ENCODE measurements around the gene TCP11L2.

Gene TCP11L2

DNA sequence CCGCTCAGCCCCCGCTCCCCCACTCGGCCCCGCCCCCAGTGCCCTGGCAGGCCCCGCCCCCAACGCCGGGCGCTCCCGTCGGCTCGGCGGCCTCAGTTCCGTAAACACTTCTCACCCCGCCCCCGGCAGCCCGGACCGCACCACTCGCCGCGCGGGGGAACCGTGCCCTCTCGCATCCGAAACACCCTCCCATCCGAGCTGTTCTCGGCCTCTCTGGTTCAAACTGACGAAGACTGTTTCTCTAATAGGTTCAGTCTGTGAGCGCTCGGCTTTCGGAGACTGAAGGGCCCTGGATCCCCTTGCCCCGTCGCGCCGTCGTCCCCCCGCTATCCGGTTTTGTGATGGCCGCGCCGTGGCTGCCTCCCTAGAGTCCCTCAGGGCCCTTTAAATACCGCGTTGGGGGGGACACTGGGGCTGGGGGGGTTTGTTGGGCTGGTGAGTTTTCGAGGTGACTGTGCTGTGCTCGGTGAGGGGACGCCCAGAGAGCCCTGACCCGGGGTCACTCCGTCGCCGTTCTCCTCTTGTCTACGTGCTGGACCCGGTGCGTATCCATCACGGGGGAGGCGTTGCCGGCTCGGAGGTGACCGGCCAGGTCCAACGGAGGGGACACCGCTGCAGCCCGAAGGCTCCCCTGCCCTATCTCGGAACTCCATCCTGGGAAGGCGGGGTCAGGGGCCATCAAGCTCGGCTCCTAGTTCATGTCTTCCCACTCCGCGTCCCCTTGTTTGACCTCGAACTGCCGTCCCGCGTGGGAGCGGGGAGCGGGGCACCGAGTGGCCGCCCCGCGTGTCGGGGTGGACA, at the start of gene TCP11L2:
Gene TCP11L2, plus strand, starts transcription at position 333 of the 801 bp plus-strand sequence. CDS start 8,343 bp downstream, outside the sequence.
- peak; percentile 85 for DNase-seq

DNA sequence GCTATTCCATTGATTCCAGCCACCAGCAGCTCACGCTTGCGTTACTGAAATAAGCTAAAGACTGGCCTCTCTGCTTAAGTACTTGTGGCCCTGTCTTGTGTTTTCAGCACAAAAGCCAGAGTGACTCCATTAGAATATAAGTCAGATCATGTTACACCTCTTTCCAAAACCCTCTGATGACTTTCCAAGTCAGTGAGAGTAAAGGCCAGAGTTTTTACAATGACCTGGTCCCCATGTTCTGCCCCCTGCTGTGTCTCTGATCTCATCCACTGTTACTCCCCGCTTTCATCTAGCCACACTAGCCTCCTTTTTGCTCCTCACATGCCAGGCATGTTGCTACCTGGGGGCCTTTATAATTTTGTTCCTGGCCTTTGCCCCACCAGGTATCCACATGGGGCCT, 47.8 kb upstream of the TCP11L2 start:
- no peak for DNase-seq

DNA sequence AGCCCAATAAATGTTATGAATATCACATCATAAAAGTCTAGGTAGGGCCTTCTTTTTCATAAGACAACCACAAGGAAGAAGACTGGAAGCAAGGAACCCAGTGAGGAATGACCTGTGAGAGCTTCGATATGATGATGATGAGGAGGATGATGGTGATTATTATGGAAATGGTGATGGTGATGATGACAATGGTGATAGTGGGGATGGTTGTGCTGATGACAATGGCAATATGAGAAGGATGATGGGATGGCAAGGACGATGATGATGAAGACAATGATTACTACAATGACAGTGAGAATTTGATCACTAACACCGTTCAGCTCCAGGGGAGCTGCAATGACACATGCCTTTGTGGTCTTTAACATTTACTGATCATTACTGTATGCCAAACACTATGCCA, 47.0 kb upstream of the TCP11L2 start:
- no peak for DNase-seq

DNA sequence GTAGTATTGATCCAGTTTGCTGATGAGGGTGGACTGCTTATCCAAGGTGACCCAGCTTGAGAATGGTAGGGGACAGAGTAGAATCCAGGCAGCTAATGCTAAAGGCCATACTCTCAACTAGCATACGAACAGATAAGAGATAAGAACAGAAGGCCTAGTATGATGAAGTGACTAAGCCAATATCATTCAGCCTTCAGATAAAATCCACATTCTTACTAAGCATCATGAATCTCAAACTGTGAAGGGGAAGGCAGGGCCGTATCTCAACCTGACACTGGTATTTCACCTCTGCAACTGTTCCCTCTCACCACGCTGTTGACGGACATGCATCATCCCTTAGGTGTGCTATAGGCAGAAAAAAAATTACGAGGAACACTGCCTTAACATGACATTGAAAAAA, 46.6 kb upstream of the TCP11L2 start:
- DNase-seq = no peak

DNA sequence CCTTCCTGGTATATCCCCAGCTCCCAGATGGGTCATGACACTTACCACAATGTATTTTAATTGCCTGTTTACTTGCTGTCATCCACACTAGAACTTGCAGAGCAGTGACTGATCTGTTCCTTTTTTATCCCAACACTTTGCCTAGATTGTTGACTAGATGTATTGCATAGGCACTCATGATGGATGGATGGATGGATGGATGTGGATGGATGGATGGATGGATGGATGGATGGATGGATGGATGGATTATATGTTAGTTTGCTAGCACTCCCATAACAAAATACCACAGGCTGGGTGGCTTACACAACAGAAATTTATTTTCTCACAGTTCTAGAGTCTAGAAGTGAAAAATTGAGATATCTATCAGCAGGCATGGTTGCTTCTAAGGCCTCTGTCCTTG, 46.0 kb upstream of the TCP11L2 start:
- DNase-seq = no peak

DNA sequence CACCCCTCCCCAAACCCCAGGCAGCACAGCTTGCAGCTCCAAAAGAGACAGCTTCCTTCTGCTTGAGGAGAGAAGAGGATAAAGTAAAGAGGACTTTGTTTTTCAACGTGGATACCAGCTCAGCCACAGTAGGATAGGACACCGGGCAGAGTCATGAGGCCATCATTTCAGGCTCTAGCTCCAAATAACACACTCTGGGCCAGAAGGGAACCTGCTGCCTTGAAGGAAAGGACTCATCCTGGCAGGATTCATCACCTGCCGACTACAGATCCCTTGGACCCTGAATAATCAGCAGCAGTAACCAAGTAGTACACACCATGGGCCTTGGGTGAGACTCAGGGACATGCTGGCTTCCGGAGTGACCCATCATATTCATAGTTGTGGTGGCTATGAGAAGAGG, 44.3 kb upstream of the TCP11L2 start:
- no peak for DNase-seq

DNA sequence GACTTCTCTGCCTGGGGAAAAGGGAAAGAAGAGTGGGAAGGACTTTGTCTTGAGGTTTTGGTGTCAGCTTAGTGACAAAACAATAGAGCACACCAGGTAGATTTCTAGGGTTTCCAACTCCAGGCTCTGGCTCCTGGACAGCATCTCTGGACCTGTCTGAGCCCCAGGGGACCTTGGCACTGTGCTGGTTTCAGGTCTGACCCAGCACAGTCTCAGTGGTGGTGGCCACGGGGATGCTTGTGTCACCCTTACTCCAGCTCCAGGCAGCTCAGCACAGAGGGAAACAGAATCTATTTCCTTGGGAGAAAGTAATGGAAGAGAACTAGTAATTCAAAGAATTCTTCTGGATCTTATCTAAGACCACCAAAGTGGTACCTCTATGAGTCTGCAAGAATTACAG, 43.6 kb upstream of the TCP11L2 start:
- no peak for DNase-seq

DNA sequence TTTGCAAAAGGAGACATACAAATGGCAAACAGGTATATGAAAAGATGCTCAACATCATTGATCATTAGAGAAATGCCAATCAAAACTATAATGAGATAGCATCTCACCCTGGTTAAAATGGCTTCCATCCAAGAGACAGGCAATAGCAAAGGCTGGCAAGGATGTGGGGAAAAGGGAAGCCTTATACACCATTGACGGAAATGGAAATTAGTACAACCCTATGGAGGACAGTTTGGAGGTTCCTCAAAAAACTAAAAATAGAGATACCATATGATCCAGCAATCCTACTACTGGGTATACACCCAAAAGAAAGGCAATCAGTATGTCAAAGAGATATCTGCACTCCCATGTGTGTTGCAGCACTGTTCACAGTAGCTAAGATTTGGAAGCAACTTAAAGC, 37.4 kb upstream of the TCP11L2 start:
- DNase-seq = no peak

DNA sequence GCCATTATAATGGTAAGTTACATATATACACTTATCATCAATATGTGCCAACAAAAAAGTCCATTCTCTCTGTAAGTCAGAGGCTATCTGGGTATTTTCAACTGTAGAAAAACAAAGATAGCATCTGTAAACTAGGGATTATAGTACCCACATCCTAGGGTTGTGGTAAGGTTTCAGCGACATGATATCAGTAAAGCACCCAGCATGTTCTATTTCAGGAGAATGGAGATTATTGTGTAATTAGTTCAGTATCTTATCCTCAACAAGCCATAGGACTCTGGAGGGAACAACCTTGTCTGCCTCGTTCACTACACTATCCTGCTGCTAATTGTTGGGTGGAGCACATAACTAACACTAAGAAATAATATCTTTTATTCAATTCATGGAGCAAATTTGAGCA, 35.0 kb upstream of the TCP11L2 start:
- no peak for DNase-seq

DNA sequence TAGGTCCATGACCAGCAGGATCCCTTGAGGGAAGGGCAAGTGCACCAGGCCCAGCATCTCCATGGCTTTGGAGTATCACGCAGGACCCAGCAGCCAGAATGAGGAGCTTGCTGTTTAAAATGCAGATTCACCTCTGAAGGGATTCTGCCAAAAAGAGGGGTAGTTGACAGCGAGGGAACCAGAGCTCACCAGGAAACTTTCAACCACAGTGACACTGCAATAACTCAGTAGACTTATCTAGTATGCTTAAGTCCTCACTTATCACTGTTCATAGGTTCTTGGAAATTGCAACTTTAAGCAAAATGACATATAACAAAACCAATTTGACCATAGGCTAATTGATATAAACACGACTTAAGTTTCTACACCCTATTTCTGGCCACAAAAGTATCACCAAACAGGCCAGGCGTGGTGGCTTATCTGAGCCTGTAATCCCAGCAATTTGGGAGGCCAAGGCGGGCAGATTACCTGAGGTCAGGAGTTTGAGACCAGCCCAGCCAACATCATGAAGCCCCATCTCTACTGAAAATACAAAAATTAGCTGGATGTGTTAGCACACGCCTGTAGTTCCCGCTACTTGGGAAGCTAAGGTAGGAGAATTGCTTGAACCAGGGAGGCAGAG, 33.3 kb upstream of the TCP11L2 start:
- no peak for DNase-seq

GRCh38 chr12:106271575-106272505, 30.7 kb upstream of the TCP11L2 start:
- no peak for DNase-seq

DNA sequence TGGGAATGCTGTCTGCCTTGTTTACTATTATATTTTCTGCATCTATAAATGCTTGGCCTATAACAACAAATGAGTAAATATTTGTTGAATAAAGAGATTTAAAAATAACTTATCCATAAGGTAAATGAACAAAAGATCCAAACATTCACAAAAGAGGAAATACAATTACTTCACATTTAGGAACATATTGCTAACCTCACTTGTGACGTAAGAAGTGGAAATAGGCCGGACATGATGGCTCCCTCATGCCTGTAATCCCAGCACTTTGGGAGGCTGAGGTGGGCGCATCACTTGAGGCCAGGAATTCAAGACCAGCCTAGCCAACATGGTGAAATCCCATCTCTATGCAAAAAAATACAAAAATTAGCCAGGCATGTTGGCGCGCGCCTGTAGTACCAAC, 29.0 kb upstream of the TCP11L2 start:
- DNase-seq = no peak

GRCh38 chr12:106274012-106274411, 28.5 kb upstream of the TCP11L2 start:
- DNase-seq = no peak

GRCh38 chr12:106274575-106275121, 27.9 kb upstream of the TCP11L2 start:
- no peak for DNase-seq

- no peak for DNase-seq
Measured at GRCh38 chr12:106275458-106275857, 27.1 kb upstream of the TCP11L2 start.

GRCh38 chr12:106276032-106276740, 26.3 kb upstream of the TCP11L2 start:
- DNase-seq = no peak

- DNase-seq = no peak
Measured at GRCh38 chr12:106280106-106280505, 22.4 kb upstream of the TCP11L2 start.

DNA sequence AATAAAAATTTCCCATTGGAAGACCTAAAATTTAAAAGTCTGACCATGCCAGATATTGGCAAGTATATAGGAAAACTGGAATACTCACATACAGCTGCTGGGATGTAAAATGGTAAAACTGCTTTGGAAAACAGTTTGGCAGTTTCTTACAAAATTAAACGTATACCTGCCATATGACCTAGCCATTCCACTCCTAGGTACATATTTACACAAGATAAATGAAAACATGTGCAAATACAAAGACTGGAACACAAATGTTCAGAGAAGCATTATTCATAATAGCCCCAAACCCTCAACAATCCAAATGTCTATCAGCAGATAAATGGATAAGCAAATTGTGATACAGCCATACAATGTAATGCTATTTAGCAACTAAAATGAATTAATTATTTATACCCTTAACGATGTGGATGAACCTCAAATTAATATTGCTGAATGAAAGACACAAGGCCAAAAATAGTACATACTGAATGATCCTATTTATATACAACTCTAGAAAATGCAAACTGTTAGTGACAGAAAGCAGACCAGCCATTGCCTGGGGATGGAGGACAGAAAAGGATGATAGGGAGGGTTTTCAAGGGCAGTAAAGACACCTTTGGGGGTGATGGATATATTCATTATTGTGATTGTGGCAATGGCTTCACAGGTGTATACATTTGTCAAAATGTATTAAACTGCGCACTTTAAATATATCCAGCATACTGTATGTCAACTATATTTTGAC, 21.3 kb upstream of the TCP11L2 start:
- DNase-seq = no peak

DNA sequence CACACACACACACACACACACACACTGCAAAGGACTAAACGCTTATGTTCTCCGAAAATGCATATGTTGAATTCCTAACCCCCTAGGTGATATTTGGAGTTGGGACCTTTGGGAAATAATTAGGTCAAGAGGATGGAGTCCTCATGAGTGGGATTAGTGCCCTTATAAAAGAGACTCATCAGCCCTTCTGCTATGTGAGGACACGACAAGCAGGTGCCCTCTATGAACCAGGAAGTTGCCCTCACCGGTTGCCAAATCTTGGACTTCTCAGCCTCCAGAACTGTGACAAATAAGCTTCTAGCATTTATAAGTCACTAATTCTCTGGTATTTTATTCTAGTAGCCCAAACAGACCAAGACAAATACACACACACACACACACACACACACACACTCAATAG, 20.7 kb upstream of the TCP11L2 start:
- no peak for DNase-seq

DNA sequence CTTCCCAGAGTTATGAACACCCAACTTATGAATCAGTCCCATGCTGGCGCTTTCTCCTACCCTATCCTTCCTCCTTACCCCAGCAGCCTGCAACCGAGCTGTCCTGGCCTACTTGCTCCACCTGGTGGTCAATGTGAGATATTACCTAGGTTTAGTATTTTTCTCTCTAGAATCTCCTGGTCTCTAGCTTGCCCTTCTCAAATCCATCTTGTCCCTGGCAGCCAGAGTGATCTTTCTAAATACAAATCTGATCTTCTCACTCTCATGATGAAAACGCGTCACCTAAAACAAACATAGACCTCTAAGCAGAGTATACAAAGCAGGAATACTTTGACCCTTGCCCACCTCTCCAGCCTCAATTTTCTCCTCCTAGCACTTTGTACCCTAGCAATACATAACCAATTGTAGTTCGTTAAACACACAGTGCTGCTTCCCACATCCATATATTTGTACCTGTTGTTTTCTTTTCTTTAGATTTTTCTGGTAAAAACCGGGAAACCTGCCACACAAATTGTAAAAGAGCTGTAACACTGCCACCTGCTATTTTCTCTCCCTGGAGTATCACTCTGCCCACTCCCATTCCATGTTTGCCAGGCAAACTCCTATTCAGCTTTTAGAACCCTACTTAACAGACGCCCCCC, 20.0 kb upstream of the TCP11L2 start:
- peak; percentile 26 for DNase-seq

DNA sequence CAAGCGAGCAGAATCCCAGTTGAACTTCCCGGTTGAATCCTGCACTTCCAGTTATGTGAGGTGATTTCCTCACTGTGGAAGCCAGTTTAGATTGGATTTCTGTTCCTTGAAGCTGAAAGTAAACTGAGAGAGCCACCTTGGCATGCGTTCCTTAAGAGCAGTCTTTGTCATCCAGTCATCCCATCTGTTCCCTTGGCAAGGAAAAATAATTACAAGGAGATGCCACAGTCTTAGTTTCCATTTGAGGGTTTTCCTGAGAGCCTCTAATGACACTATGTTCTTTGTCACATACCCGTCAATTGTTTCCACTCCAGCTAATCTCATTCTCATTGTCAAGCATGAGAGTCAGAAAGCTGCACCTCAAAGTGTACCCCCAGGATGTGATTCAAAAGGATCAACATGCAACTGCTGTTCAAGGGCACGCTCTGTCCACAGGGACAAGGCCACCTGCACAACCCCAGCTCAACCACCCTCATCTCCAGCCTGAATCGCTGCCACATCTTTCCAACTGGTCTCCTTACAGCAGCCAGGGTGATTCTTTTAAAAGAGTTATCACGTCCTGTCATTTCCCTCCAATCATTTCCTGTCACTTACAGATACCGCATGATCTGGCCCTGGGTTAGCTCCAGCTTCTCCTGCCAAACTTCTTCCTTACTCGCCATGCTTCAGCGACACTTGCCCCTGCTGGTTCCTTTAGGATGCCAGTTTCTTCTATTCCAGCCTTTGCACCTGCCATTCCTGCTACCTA, 18.0 kb upstream of the TCP11L2 start:
- DNase-seq = no peak

All from activated CD4-positive, alpha-beta T cell treated with anti-CD3 and anti-CD28 coated beads for 1 hour (primary cell).